Progenitor cell of endocrine pancreas (in vitro differentiated cells): ENCODE results near the gene MUTYH. TPM values are rescaled to one million over a fixed set of nuclear protein-coding genes. Genes with fewer than 3 reads are reported as not detected.
A peak's percentile ranks its signal among the peaks of the same experiment; 100 is the strongest.

Source experiments
- DNase-seq: peaks from one replicate; pipeline ENCODE4 v3.0.0; 2021; ENCODE audit warnings: low spot score; ENCODE audit not compliant: unreplicated experiment
- H3K27ac Mint-ChIP-seq: 2 replicates; pipeline ENCODE4 v1.8.0; 2021; ENCODE audit warnings: mild to moderate bottlenecking, moderate library complexity, mixed read lengths
- H3K27me3 Mint-ChIP-seq: 2 replicates; pipeline ENCODE4 v1.8.0; 2021; ENCODE audit warnings: mixed read lengths
- H3K36me3 Mint-ChIP-seq: 2 replicates; pipeline ENCODE4 v1.8.0; 2022; ENCODE audit warnings: mixed read lengths; ENCODE audit not compliant: insufficient read depth
- H3K4me1 Mint-ChIP-seq: 2 replicates; pipeline ENCODE4 v1.8.0; 2021; ENCODE audit warnings: low read depth, mixed read lengths
- H3K4me3 Mint-ChIP-seq: 2 replicates; pipeline ENCODE4 v1.8.0; 2021; ENCODE audit warnings: low read depth, mild to moderate bottlenecking, moderate library complexity, mixed read lengths
- H3K9me3 Mint-ChIP-seq: 2 replicates; pipeline ENCODE4 v1.8.0; 2021; ENCODE audit warnings: low read depth, mixed read lengths
- CTCF ChIP-seq: fragments of 200-600 bp; sonication (generic); IDR thresholded peaks from one replicate; pipeline ENCODE4 v1.5.0; 2021; ENCODE audit warnings: antibody characterized with exemption, mild to moderate bottlenecking; ENCODE audit not compliant: unreplicated experiment
- total RNA-seq: library from RNA; stranded (reverse); gene quantifications from 2 replicates; pipeline ENCODE4 v1.2.1, GENCODE V29; 2021

The MUTYH gene
- total RNA-seq, 1 donor from 2014 or later: 59.3 TPM

GRCh38 chr1:45306319-45306718 lies 33.9 kb downstream of the MUTYH start:
- H3K9me3 Mint-ChIP-seq: no peaks in the 10 kb centered on the region
- peaks cover 8% of the 10 kb centered on the region for H3K4me1 Mint-ChIP-seq
- no peak for DNase-seq
- no peaks in the 10 kb centered on the region for H3K36me3 Mint-ChIP-seq
- H3K4me3 Mint-ChIP-seq: no peak overlapping the region
- peaks cover 5% of the 10 kb centered on the region for H3K27me3 Mint-ChIP-seq
- H3K27ac Mint-ChIP-seq: no peak overlapping the region
- no peak for TF ChIP-seq CTCF

GRCh38 chr1:45305231-45305630 lies 35.0 kb downstream of the MUTYH start:
- peaks cover 8% of the 10 kb centered on the region for H3K4me1 Mint-ChIP-seq
- DNase-seq: no peak
- no peaks in the 10 kb centered on the region for H3K9me3 Mint-ChIP-seq
- TF ChIP-seq CTCF: no peak
- no peaks in the 10 kb centered on the region for H3K36me3 Mint-ChIP-seq
- H3K4me3 Mint-ChIP-seq: peak overlapping the region; percentile 92
- peaks cover 5% of the 10 kb centered on the region for H3K27me3 Mint-ChIP-seq
- no peak overlapping the region for H3K27ac Mint-ChIP-seq

- no peak for TF ChIP-seq CTCF
- H3K27ac Mint-ChIP-seq: peak overlapping the region; percentile 94
- H3K4me1 Mint-ChIP-seq: peaks cover 8% of the 10 kb centered on the region
- H3K9me3 Mint-ChIP-seq: no peaks in the 10 kb centered on the region
- H3K27me3 Mint-ChIP-seq: peaks cover 5% of the 10 kb centered on the region
- H3K4me3 Mint-ChIP-seq: peak overlapping the region; percentile 92
- H3K36me3 Mint-ChIP-seq: no peaks in the 10 kb centered on the region
- DNase-seq: no peak
Observed at GRCh38 chr1:45304311-45305081, 35.7 kb downstream of the MUTYH start.

- Mint-ChIP-seq H3K27ac (peak overlapping the region; percentile 94), H3K36me3 (no peaks in the 10 kb centered on the region), H3K27me3 (peaks cover 5% of the 10 kb centered on the region), H3K4me3 (peak overlapping the region; percentile 92), H3K9me3 (no peaks in the 10 kb centered on the region), H3K4me1 (peaks cover 8% of the 10 kb centered on the region)
- peak; percentile 69 for TF ChIP-seq CTCF
- DNase-seq: peak; percentile 95
Observed at GRCh38 chr1:45303520-45304310, 36.5 kb downstream of the MUTYH start.

GRCh38 chr1:45302505-45303150 lies 37.6 kb downstream of the MUTYH start:
- no peak for TF ChIP-seq CTCF
- peak overlapping the region; percentile 81 for H3K27ac Mint-ChIP-seq
- peak overlapping the region; percentile 92 for H3K4me3 Mint-ChIP-seq
- peaks cover 10% of the 10 kb centered on the region for H3K4me1 Mint-ChIP-seq
- H3K9me3 Mint-ChIP-seq: no peaks in the 10 kb centered on the region
- no peak for DNase-seq
- peaks cover 5% of the 10 kb centered on the region for H3K27me3 Mint-ChIP-seq
- no peaks in the 10 kb centered on the region for H3K36me3 Mint-ChIP-seq
